KMS-11 (cell line): ENCODE data around the gene CTXND1.

Source experiments
- H2AFZ ChIP-seq: fragments of 200-600 bp; sonication (generic); 2 replicates; pipeline ENCODE4 v1.6.1; 2016; ENCODE audit warnings: antibody characterized with exemption, mixed run types, low read depth
- H3K27ac ChIP-seq: fragments of 200-600 bp; sonication (generic); 2 replicates; pipeline ENCODE4 v1.6.1; 2016; ENCODE audit warnings: mild to moderate bottlenecking, mixed run types
- H3K27me3 ChIP-seq: fragments of 200-600 bp; sonication (generic); 2 replicates; pipeline ENCODE4 v1.6.1; 2017; ENCODE audit warnings: mild to moderate bottlenecking, low read depth, mixed run types, moderate library complexity; ENCODE audit not compliant: insufficient read depth
- H3K36me3 ChIP-seq: fragments of 200-600 bp; sonication (generic); 2 replicates; pipeline ENCODE4 v1.6.1; 2017; ENCODE audit warnings: mild to moderate bottlenecking, mixed run types; ENCODE audit not compliant: insufficient read depth
- H3K4me1 ChIP-seq: fragments of 200-600 bp; sonication (generic); 2 replicates; pipeline ENCODE4 v1.6.1; 2016; ENCODE audit warnings: mild to moderate bottlenecking, low read depth, mixed run types; ENCODE audit not compliant: poor library complexity, severe bottlenecking
- H3K4me2 ChIP-seq: fragments of 200-600 bp; sonication (generic); 2 replicates; pipeline ENCODE4 v1.7.0; 2016; ENCODE audit warnings: mild to moderate bottlenecking, mixed run types
- H3K4me3 ChIP-seq: fragments of 200-600 bp; sonication (generic); IDR thresholded peaks from 2 replicates; pipeline ENCODE4 v1.6.1; 2017; ENCODE audit warnings: low read depth, low read length, mixed read lengths; ENCODE audit not compliant: insufficient read depth
- H3K79me2 ChIP-seq: fragments of 200-600 bp; sonication (generic); 2 replicates; pipeline ENCODE4 v1.6.1; 2016; ENCODE audit warnings: low read depth, mixed run types; ENCODE audit not compliant: insufficient read depth
- H3K9ac ChIP-seq: fragments of 200-600 bp; sonication (generic); 2 replicates; pipeline ENCODE4 v1.6.1; 2016; ENCODE audit warnings: mild to moderate bottlenecking, mixed run types
- H4K20me1 ChIP-seq: fragments of 200-600 bp; sonication (generic); 2 replicates; pipeline ENCODE4 v1.6.1; 2016; ENCODE audit warnings: mild to moderate bottlenecking, mixed run types; ENCODE audit not compliant: insufficient read depth
- CTCF ChIP-seq: fragments of 200-600 bp; sonication (generic); conservative IDR thresholded peaks from 2 replicates; pipeline ENCODE4 v1.6.1; 2017; ENCODE audit warnings: low read depth, mild to moderate bottlenecking, antibody characterized with exemption, low read length, moderate library complexity, mixed read lengths

Gene CTXND1

GRCh38 chr15:80179025-80179759 lies 72.8 kb downstream of the CTXND1 start:
- no peak overlapping the region for H3K4me2 ChIP-seq
- no peak overlapping the region for H3K4me3 ChIP-seq
- no peak for TF ChIP-seq CTCF
- H3K79me2 ChIP-seq, result no peaks in the 10 kb centered on the region
- no peaks in the 10 kb centered on the region for H4K20me1 ChIP-seq
- H3K4me1 ChIP-seq, result no peaks in the 10 kb centered on the region
- no peak overlapping the region for H3K27ac ChIP-seq
- H3K27me3 ChIP-seq, result no peaks in the 10 kb centered on the region
- no peak overlapping the region for H3K9ac ChIP-seq
- no peak overlapping the region for H2AFZ ChIP-seq
- no peaks in the 10 kb centered on the region; the same call in 1 of the 2 replicates for H3K36me3 ChIP-seq

GRCh38 chr15:80177156-80177555 lies 74.9 kb downstream of the CTXND1 start:
- no peak overlapping the region for H2AFZ ChIP-seq
- no peaks in the 10 kb centered on the region for H3K36me3 ChIP-seq
- TF ChIP-seq CTCF, result no peak
- no peak overlapping the region for H3K27ac ChIP-seq
- H3K4me1 ChIP-seq, result no peaks in the 10 kb centered on the region
- H3K79me2 ChIP-seq, result no peaks in the 10 kb centered on the region
- H3K4me3 ChIP-seq, result no peak overlapping the region
- no peak overlapping the region for H3K4me2 ChIP-seq
- H4K20me1 ChIP-seq, result no peaks in the 10 kb centered on the region
- H3K27me3 ChIP-seq, result no peaks in the 10 kb centered on the region
- H3K9ac ChIP-seq, result no peak overlapping the region

GRCh38 chr15:80176443-80176842 lies 75.6 kb downstream of the CTXND1 start:
- Histone ChIP-seq H3K79me2 (no peaks in the 10 kb centered on the region), H3K27me3 (no peaks in the 10 kb centered on the region), H3K27ac (no peak overlapping the region), H4K20me1 (no peaks in the 10 kb centered on the region), H3K4me1 (no peaks in the 10 kb centered on the region), H3K4me2 (no peak overlapping the region), H3K4me3 (no peak overlapping the region), H3K9ac (no peak overlapping the region), H3K36me3 (no peaks in the 10 kb centered on the region), H2AFZ (no peak overlapping the region)
- no peak for TF ChIP-seq CTCF

- Histone ChIP-seq H3K4me2 (no peak overlapping the region), H2AFZ (no peak overlapping the region), H3K79me2 (no peaks in the 10 kb centered on the region), H3K4me3 (no peak overlapping the region), H3K27me3 (no peaks in the 10 kb centered on the region), H3K27ac (no peak overlapping the region), H4K20me1 (no peaks in the 10 kb centered on the region), H3K4me1 (no peaks in the 10 kb centered on the region), H3K36me3 (no peaks in the 10 kb centered on the region), H3K9ac (no peak overlapping the region)
- no peak for TF ChIP-seq CTCF
Observed at GRCh38 chr15:80175436-80175835, 76.6 kb downstream of the CTXND1 start.
